DOHH2 (cell line): Measurements from ENCODE around the gene EIPR1.

Experiments used
- H3F3A ChIP-seq: fragments of 200-600 bp; sonication (generic), shearing (Covaris generic); 2 replicates; pipeline ENCODE4 v1.6.0; 2016; ENCODE audit warnings: antibody characterized with exemption, mild to moderate bottlenecking; ENCODE audit not compliant: control insufficient read depth, insufficient read depth
- H3K27ac ChIP-seq: fragments of 200-600 bp; sonication (generic); 2 replicates; pipeline ENCODE4 v1.5.1; 2014; ENCODE audit warnings: low read depth, mild to moderate bottlenecking, low read length, moderate library complexity
- H3K27me3 ChIP-seq: fragments of 200-600 bp; sonication (generic); 2 replicates; pipeline ENCODE4 v1.6.1; 2014; ENCODE audit warnings: mild to moderate bottlenecking, low read length, mixed read lengths; ENCODE audit not compliant: control insufficient read depth
- H3K36me3 ChIP-seq: fragments of 200-600 bp; sonication (generic); 2 replicates; pipeline ENCODE4 v1.6.1; 2014; ENCODE audit warnings: mild to moderate bottlenecking, low read length, moderate library complexity, mixed read lengths; ENCODE audit not compliant: control insufficient read depth
- H3K4me1 ChIP-seq: fragments of 200-600 bp; sonication (generic); 2 replicates; pipeline ENCODE4 v1.6.1; 2014; ENCODE audit warnings: mild to moderate bottlenecking, low read length, mixed read lengths; ENCODE audit not compliant: control insufficient read depth
- H3K4me2 ChIP-seq: fragments of 200-600 bp; sonication (generic); 2 replicates; pipeline ENCODE4 v1.6.0; 2014; ENCODE audit warnings: mild to moderate bottlenecking, low read length, moderate library complexity
- H3K4me3 ChIP-seq: fragments of 200-600 bp; sonication (generic); 2 replicates; pipeline ENCODE4 v1.5.1; 2014; ENCODE audit warnings: mild to moderate bottlenecking, low read length, mixed read lengths
- H3K79me2 ChIP-seq: fragments of 200-600 bp; sonication (generic); 2 replicates; pipeline ENCODE4 v1.6.1; 2014; ENCODE audit warnings: mild to moderate bottlenecking, low read length, mixed read lengths; ENCODE audit not compliant: control insufficient read depth
- H3K9me2 ChIP-seq: fragments of 200-600 bp; sonication (generic); replicated peaks from 2 replicates; pipeline ENCODE4 v1.6.1; 2014; ENCODE audit warnings: mild to moderate bottlenecking, low read length, mixed read lengths; ENCODE audit not compliant: control insufficient read depth
- H3K9me3 ChIP-seq: fragments of 200-600 bp; sonication (generic); 2 replicates; pipeline ENCODE4 v1.6.1; 2014; ENCODE audit warnings: antibody characterized with exemption, low read length, mixed read lengths; ENCODE audit not compliant: control insufficient read depth, insufficient read depth
- H4K20me1 ChIP-seq: fragments of 200-600 bp; sonication (generic); 2 replicates; pipeline ENCODE4 v1.6.0; 2014; ENCODE audit warnings: low read depth, mild to moderate bottlenecking, antibody characterized with exemption, low read length, moderate library complexity; ENCODE audit not compliant: control insufficient read depth, insufficient read depth
- CTCF ChIP-seq: fragments of 200-600 bp; sonication (generic); IDR thresholded peaks from one replicate; pipeline ENCODE4 v1.5.1; 2014; ENCODE audit warnings: antibody characterized with exemption, mild to moderate bottlenecking, low read depth, low read length; ENCODE audit not compliant: poor library complexity, severe bottlenecking
- EZH2phosphoT487 ChIP-seq: fragments of 200-600 bp; sonication (generic); IDR thresholded peaks from 2 replicates; pipeline ENCODE4 v1.6.1; 2017; ENCODE audit warnings: borderline replicate concordance, mild to moderate bottlenecking, antibody characterized with exemption, low read length, moderate library complexity, mixed read lengths

EIPR1 gene

GRCh38 chr2:3312576-3313345 lies 64.9 kb downstream of the EIPR1 start:
- H3K27me3 ChIP-seq = no peaks in the 10 kb centered on the region
- no peaks in the 10 kb centered on the region for H3K9me2 ChIP-seq
- no peaks in the 10 kb centered on the region for H3F3A ChIP-seq
- H3K27ac ChIP-seq = no peak overlapping the region
- no peak for TF ChIP-seq CTCF
- TF ChIP-seq EZH2phosphoT487 = no peak
- no peaks in the 10 kb centered on the region for H3K9me3 ChIP-seq
- no peak overlapping the region for H3K4me3 ChIP-seq
- peaks cover 11% of the 10 kb centered on the region for H3K79me2 ChIP-seq
- no peaks in the 10 kb centered on the region for H3K4me1 ChIP-seq
- 0 out of 2 replicates have a peak, but pooled peaks cover 2% of the 10 kb centered on the region for H4K20me1 ChIP-seq
- 0 out of 2 replicates have a peak, but pooled peaks cover 2% of the 10 kb centered on the region for H3K36me3 ChIP-seq
- H3K4me2 ChIP-seq = no peak overlapping the region

- Histone ChIP-seq H3K9me2 (no peaks in the 10 kb centered on the region), H3F3A (no peaks in the 10 kb centered on the region), H3K79me2 (peaks cover 3% of the 10 kb centered on the region; the same call in 1 of the 2 replicates), H3K36me3 (no peaks in the 10 kb centered on the region), H3K9me3 (no peaks in the 10 kb centered on the region), H3K4me1 (no peaks in the 10 kb centered on the region), H3K27me3 (no peaks in the 10 kb centered on the region), H3K4me3 (no peak overlapping the region), H3K4me2 (no peak overlapping the region), H4K20me1 (no peaks in the 10 kb centered on the region), H3K27ac (no peak overlapping the region)
- TF ChIP-seq CTCF = no peak
- TF ChIP-seq EZH2phosphoT487 = no peak
Measured at GRCh38 chr2:3311601-3312000, 66.0 kb downstream of the EIPR1 start.

DNA sequence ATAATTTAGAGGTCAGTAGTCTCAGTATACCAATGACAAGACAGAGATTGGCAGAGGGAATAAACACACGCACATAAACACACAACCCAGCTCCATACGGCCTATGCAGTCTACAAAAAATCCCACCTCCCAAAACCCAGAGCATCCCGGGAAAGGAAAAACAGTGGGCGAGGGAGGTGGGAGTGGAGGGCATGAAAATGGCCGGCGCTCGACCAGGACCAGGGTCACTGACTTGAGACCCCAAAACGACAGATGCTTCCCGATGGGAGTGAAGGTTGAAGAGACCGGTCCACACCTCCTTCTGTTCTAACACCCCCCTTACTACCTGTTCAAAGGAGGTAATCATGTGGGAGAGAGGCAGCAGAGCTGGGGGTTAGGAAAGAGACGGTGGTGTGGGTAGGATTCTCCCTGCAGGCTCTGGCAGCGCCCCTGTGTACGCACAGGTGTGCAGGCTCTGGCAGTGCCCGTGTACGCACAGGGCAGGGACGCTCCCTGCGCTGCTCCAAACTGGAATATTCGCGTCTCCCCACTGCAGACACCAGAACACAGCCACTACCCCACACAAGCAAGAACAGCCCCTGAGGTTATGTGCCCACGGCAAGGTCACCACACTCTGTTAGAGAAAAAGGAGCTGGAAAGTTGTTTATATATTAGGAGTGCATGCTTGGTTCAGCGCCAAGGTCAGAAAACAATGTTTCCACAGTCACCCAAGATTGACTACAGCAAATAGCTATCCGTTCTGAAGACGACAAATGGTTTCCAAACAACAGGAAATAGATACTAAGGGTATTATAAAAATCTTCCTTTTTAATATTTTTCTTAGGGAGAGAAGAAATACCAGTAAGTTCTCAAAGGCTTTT lies 67.9 kb downstream of the EIPR1 start:
- Histone ChIP-seq H3K27me3 (no peaks in the 10 kb centered on the region), H3K79me2 (0 out of 2 replicates have a peak, but pooled peaks cover 3% of the 10 kb centered on the region), H3K4me1 (no peaks in the 10 kb centered on the region), H3K9me3 (no peaks in the 10 kb centered on the region), H4K20me1 (no peaks in the 10 kb centered on the region), H3K4me3 (no peak overlapping the region), H3K4me2 (no peak overlapping the region), H3K27ac (no peak overlapping the region), H3K9me2 (no peaks in the 10 kb centered on the region), H3F3A (no peaks in the 10 kb centered on the region), H3K36me3 (no peaks in the 10 kb centered on the region)
- TF ChIP-seq EZH2phosphoT487 (no peak), CTCF (no peak)
